Measurements from ENCODE around the gene FIS1.

DNA sequence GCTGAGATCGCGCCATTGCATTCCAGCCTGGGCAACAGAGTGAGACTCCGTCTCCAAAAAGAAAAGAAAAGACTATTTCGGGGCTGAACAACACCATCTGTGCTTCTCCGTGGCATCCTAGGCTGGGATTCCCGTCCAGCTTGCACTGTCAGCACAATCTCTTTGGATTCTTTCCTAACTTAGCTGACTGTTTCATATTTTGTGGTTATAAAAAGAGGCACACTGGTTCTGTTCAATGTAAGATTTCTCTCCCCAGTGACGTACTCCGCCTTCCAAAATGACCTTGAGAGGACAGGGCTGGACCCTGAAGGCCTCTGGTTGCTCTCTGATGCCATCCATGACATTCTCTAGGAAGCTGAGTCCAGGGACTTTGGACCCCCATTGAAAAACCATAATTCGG is 18.2 kb downstream of the FIS1 start:
- TF ChIP-seq CTCF (conservative IDR thresholded peaks at IDR 0.05) (no peak), ZFX (IDR thresholded peaks at IDR 0.05) (no peak)
